Measurements from ENCODE around the gene EWSR1.
A peak's percentile ranks its signal among the peaks of the same experiment; 100 is the strongest.

Gene EWSR1

GRCh38 chr22:29348041-29348440 lies 80.0 kb downstream of the EWSR1 start:
- ChIA-PET POLR2A (interaction anchor here (0.5 kb wide), 1 partner anchor 63 kb away, joined by 4 read pairs; no protein-coding TSS in a partner anchor), CTCF (interaction anchor here (1.0 kb wide), 1 partner anchor 11 kb away, joined by 3 read pairs; no protein-coding TSS in a partner anchor)
- TF ChIP-seq ZFP69B (tag by site-specific recombination; IDR thresholded peaks at IDR 0.05) (no peak), ZNF350 (tag by site-specific recombination; IDR thresholded peaks at IDR 0.05) (no peak), ZSCAN30 (tag by site-specific recombination; IDR thresholded peaks at IDR 0.05) (no peak), ZNF670 (tag by site-specific recombination; IDR thresholded peaks at IDR 0.05; ENCODE audit: low read depth) (no peak), ZNF324 (tag by site-specific recombination; IDR thresholded peaks at IDR 0.05) (no peak), ZNF175 (tag by site-specific recombination; IDR thresholded peaks at IDR 0.05) (no peak), ZSCAN23 (tag by site-specific recombination; IDR thresholded peaks at IDR 0.05) (no peak), ZSCAN16 (tag by site-specific recombination; IDR thresholded peaks at IDR 0.05) (no peak), ZNF10 (tag by site-specific recombination; IDR thresholded peaks at IDR 0.05) (no peak), ZNF311 (tag by site-specific recombination; IDR thresholded peaks at IDR 0.05; ENCODE audit: borderline replicate concordance) (no peak), ZNF621 (tag by site-specific recombination; IDR thresholded peaks at IDR 0.05) (no peak), ZBTB8A (tag by site-specific recombination; IDR thresholded peaks at IDR 0.05) (no peak), ZNF544 (tag by site-specific recombination; IDR thresholded peaks at IDR 0.05) (no peak), ZNF645 (tag by site-specific recombination; IDR thresholded peaks at IDR 0.05) (no peak), ZNF23 (tag by site-specific recombination; IDR thresholded peaks at IDR 0.05; ENCODE audit: borderline replicate concordance) (no peak), ZNF133 (tag by site-specific recombination; IDR thresholded peaks at IDR 0.05) (no peak), ZNF292 (tag by site-specific recombination; IDR thresholded peaks at IDR 0.05; ENCODE audit: borderline replicate concordance, low read depth) (no peak)
- H3K4me1 ChIP-seq (ENCODE audit: control insufficient read depth, insufficient read depth, low read length), result peaks cover 13% of the 10 kb centered on the region
- H3K36me3 ChIP-seq (ENCODE audit: control insufficient read depth in 2 of 2, insufficient read depth in 1 of 2, low read length in 2 of 2), result peaks cover 38 to 87% of the 10 kb centered on the region in 2 experiments
- H3K4me3 ChIP-seq (ENCODE audit: low read depth, low read length), result no peak overlapping the region
- no peaks in the 10 kb centered on the region for H3K9me3 ChIP-seq (ENCODE audit: control insufficient read depth, insufficient read depth, low read depth, low read length)
- H3K27ac ChIP-seq (ENCODE audit: extremely low read depth, low read depth, low read length), result no peak overlapping the region

- TF ChIP-seq ZNF19 (tag by site-specific recombination; IDR thresholded peaks at IDR 0.05; ENCODE audit: low read depth) (no peak), HOXC10 (CRISPR knock-in tag; IDR thresholded peaks at IDR 0.05) (no peak), SP7 (tag by site-specific recombination; IDR thresholded peaks at IDR 0.05) (0 out of 2 replicates have a peak, but pooled peaks have one; percentile 19), ZNF473 (tag by site-specific recombination; IDR thresholded peaks at IDR 0.05) (no peak), YY1 (tag by site-specific recombination; IDR thresholded peaks at IDR 0.05) (no peak), BCL11A (tag by site-specific recombination; IDR thresholded peaks at IDR 0.05; ENCODE audit: low read depth) (no peak), ZNF600 (tag by site-specific recombination; IDR thresholded peaks at IDR 0.05) (peak; percentile 43; the same call in 1 of the 2 replicates), ZNF221 (tag by site-specific recombination; IDR thresholded peaks at IDR 0.05; ENCODE audit: borderline replicate concordance) (no peak), WT1 (tag by site-specific recombination; IDR thresholded peaks at IDR 0.05) (peak; percentile 59; the same call in 1 of the 2 replicates)
- H3K9me3 ChIP-seq (ENCODE audit: control insufficient read depth, insufficient read depth, low read depth, low read length), result no peaks in the 10 kb centered on the region
- peaks cover 9% of the 10 kb centered on the region for H3K4me1 ChIP-seq (ENCODE audit: control insufficient read depth, insufficient read depth, low read length)
- peaks cover 38 to 87% of the 10 kb centered on the region in 2 experiments for H3K36me3 ChIP-seq (ENCODE audit: control insufficient read depth in 2 of 2, insufficient read depth in 1 of 2, low read length in 2 of 2)
- H3K4me3 ChIP-seq (ENCODE audit: low read depth, low read length), result no peak overlapping the region
- H3K27ac ChIP-seq (ENCODE audit: extremely low read depth, low read depth, low read length), result 0 out of 2 replicates have a peak overlapping the region, but pooled peaks have one; percentile 5
- ChIA-PET CTCF (interaction anchor here (0.6 kb wide), 1 partner anchor 1016 kb away, joined by 3 read pairs; no protein-coding TSS in a partner anchor), POLR2A (interaction anchor here (1.0 kb wide), 1 partner anchor 10 kb away, joined by 3 read pairs; no protein-coding TSS in a partner anchor)
Observed at GRCh38 chr22:29348956-29349355, 80.9 kb downstream of the EWSR1 start.

All from HEK293 (cell line).